HepG2 (cell line): ENCODE data around the gene AAMP. TPM values are rescaled to one million over a fixed set of nuclear protein-coding genes. Genes with fewer than 3 reads are reported as not detected.

Experiments
- AGO1 ChIP-seq: fragments of 200-400 bp; formaldehyde crosslinking; IDR thresholded peaks from 2 replicates; pipeline ENCODE4 v1.6.1; 2017; ENCODE audit warnings: mild to moderate bottlenecking, low read depth, low read length, moderate library complexity; ENCODE audit not compliant: poor library complexity, severe bottlenecking
- ARID2 ChIP-seq: sonication (generic); formaldehyde crosslinking; IDR thresholded peaks from 2 replicates; pipeline ENCODE4 v1.8.1; 2022; ENCODE audit warnings: mild to moderate bottlenecking, missing genetic modification reagents, borderline replicate concordance
- CBFB ChIP-seq: sonication (generic); formaldehyde crosslinking; IDR thresholded peaks from 2 replicates; pipeline ENCODE4 v1.4.0; 2020; ENCODE audit warnings: missing genetic modification reagents
- HNRNPK ChIP-seq: fragments of 200-400 bp; formaldehyde crosslinking; IDR thresholded peaks from 2 replicates; pipeline ENCODE4 v1.6.1; 2018; ENCODE audit warnings: low read length, low read depth, moderate library complexity, mild to moderate bottlenecking; ENCODE audit not compliant: poor library complexity, severe bottlenecking
- HNRNPL ChIP-seq: fragments of 200-400 bp; formaldehyde crosslinking; IDR thresholded peaks from 2 replicates; pipeline ENCODE4 v1.6.1; 2017; ENCODE audit warnings: mild to moderate bottlenecking, low read depth, low read length
- ISL2 ChIP-seq: sonication (generic); formaldehyde crosslinking; IDR thresholded peaks from 2 replicates; pipeline ENCODE4 v1.5.0; 2020; ENCODE audit warnings: missing genetic modification reagents
- MED1 ChIP-seq: sonication (generic); formaldehyde crosslinking; IDR thresholded peaks from 2 replicates; pipeline ENCODE4 v1.4.0; 2020; ENCODE audit warnings: missing genetic modification reagents
- NBN ChIP-seq: fragments of 450-650 bp; conservative IDR thresholded peaks from 2 replicates; pipeline ENCODE4 v1.6.1; 2017
- RERE ChIP-seq: IDR thresholded peaks from 2 replicates; pipeline ENCODE4 v1.6.1; 2016; ENCODE audit warnings: low read depth, missing genetic modification reagents, missing compliant biosample characterization
- RXRB ChIP-seq: IDR thresholded peaks from 2 replicates; pipeline ENCODE4 v1.6.1; 2016; ENCODE audit warnings: borderline replicate concordance, missing genetic modification reagents, missing compliant biosample characterization
- SMAD1 ChIP-seq: sonication (generic); formaldehyde crosslinking; IDR thresholded peaks from 2 replicates; pipeline ENCODE4 v1.4.0; 2020; ENCODE audit warnings: missing genetic modification reagents, low read depth, mild to moderate bottlenecking, borderline replicate concordance
- SOX5 ChIP-seq: IDR thresholded peaks from 2 replicates; pipeline ENCODE4 v1.6.1; 2016; ENCODE audit warnings: borderline replicate concordance
- SP140L ChIP-seq: sonication (generic); formaldehyde crosslinking; IDR thresholded peaks from 2 replicates; pipeline ENCODE4 v1.4.0; 2020; ENCODE audit warnings: missing genetic modification reagents, borderline replicate concordance
- TP53 ChIP-seq: sonication (generic); formaldehyde crosslinking; conservative IDR thresholded peaks from 2 replicates; pipeline ENCODE4 v1.4.0; 2020; ENCODE audit warnings: missing genetic modification reagents
- ZBTB7A ChIP-seq: sonication (generic); formaldehyde crosslinking; IDR thresholded peaks from 2 replicates; pipeline ENCODE4 v1.8.0; 2022; ENCODE audit warnings: mild to moderate bottlenecking, missing genetic modification reagents
- ZIK1 ChIP-seq: sonication (generic); formaldehyde crosslinking; IDR thresholded peaks from 2 replicates; pipeline ENCODE4 v1.5.0; 2020; ENCODE audit warnings: mild to moderate bottlenecking, low read depth, missing genetic modification reagents, borderline replicate concordance
- ZNF121 ChIP-seq: sonication (generic); formaldehyde crosslinking; IDR thresholded peaks from 2 replicates; pipeline ENCODE4 v1.5.0; 2020; ENCODE audit warnings: mild to moderate bottlenecking, missing genetic modification reagents
- ZNF333 ChIP-seq: sonication (generic); formaldehyde crosslinking; IDR thresholded peaks from 2 replicates; pipeline ENCODE4 v1.4.0; 2020; ENCODE audit warnings: mild to moderate bottlenecking, missing genetic modification reagents, borderline replicate concordance
- ZNF354B ChIP-seq: sonication (generic); formaldehyde crosslinking; IDR thresholded peaks from 2 replicates; pipeline ENCODE4 v1.8.0; 2022; ENCODE audit warnings: mild to moderate bottlenecking, missing genetic modification reagents
- ZNF710 ChIP-seq: sonication (generic); formaldehyde crosslinking; IDR thresholded peaks from 2 replicates; pipeline ENCODE4 v1.5.0; 2020; ENCODE audit warnings: mild to moderate bottlenecking, missing genetic modification reagents, borderline replicate concordance
- ZNF749 ChIP-seq: sonication (generic); formaldehyde crosslinking; IDR thresholded peaks from 2 replicates; pipeline ENCODE4 v1.8.0; 2022; ENCODE audit warnings: mild to moderate bottlenecking, missing genetic modification reagents, moderate library complexity, borderline replicate concordance
- ZNF773 ChIP-seq: sonication (generic); formaldehyde crosslinking; IDR thresholded peaks from 2 replicates; pipeline ENCODE4 v1.4.0; 2020; ENCODE audit warnings: missing genetic modification reagents, borderline replicate concordance
- ZNF792 ChIP-seq: IDR thresholded peaks from 2 replicates; pipeline ENCODE4 v1.6.1; 2016
- ZNF839 ChIP-seq: sonication (generic); formaldehyde crosslinking; IDR thresholded peaks from 2 replicates; pipeline ENCODE4 v1.4.0; 2020; ENCODE audit warnings: missing genetic modification reagents, mild to moderate bottlenecking, borderline replicate concordance
- polyA plus RNA-seq, 8 experiments: library from polyadenylated mRNA; depleted of rRNA in 3 of 8; stranded (reverse) in 7 of 8; unstranded in 1 of 8; fragments of >200 nt; fragmentation: Illumina TruSeq in 4 of 8; extraction: Trizol in 4 of 8; gene quantifications; 2 replicates each; pipeline versions ENCODE4 v1.2.1 to v1.2.3, GENCODE V29; 2011 to 2016; ENCODE audit warnings: low read depth in 4 of 8, missing spikeins in 1 of 8, mixed read lengths in 1 of 8; ENCODE audit not compliant: insufficient read depth in 1 of 8
- total RNA-seq, 5 experiments: library from RNA; depleted of rRNA; stranded (reverse); fragments of >200 nt; fragmentation: Illumina TruSeq; extraction: Trizol; gene quantifications; 2 replicates each; pipeline ENCODE4 v1.2.3, GENCODE V29; 2016; ENCODE audit warnings: low read depth in 1 of 5

The AAMP gene
- total and polyA plus RNA-seq, 2 of the 13 experiments (the other 11 are each of a cell fraction or from before 2014, with no cell fraction given) = 110 to 186 TPM

- TF ChIP-seq ARID2 (CRISPR knock-in tag) (no peak), RERE (CRISPR knock-in tag) (no peak; the same call in 1 of the 2 replicates), SOX5 (CRISPR knock-in tag) (peak; percentile 48; the same call in 1 of the 2 replicates), SP140L (CRISPR knock-in tag) (0 out of 2 replicates have a peak, but pooled peaks have one; percentile 84), ZBTB7A (CRISPR knock-in tag) (no peak; the same call in 1 of the 2 replicates), ZNF333 (CRISPR knock-in tag) (0 out of 2 replicates have a peak, but pooled peaks have one; percentile 66), NBN (no peak), ZIK1 (CRISPR knock-in tag) (no peak), ZNF749 (CRISPR knock-in tag) (no peak), CBFB (no peak), HNRNPL (no peak), ZNF121 (CRISPR knock-in tag) (no peak), MED1 (CRISPR knock-in tag) (peak; percentile 84), ZNF773 (CRISPR knock-in tag) (no peak), SMAD1 (CRISPR knock-in tag) (no peak), TP53 (CRISPR knock-in tag) (no peak), ZNF839 (peak; percentile 51; the same call in 1 of the 2 replicates), ZNF354B (CRISPR knock-in tag) (no peak), ISL2 (CRISPR knock-in tag) (peak; percentile 39; the same call in 1 of the 2 replicates), ZNF710 (peak; percentile 49; the same call in 1 of the 2 replicates), RXRB (CRISPR knock-in tag) (peak; percentile 41; the same call in 1 of the 2 replicates), ZNF792 (peak; percentile 85), AGO1 (no peak), HNRNPK (peak; percentile 90)
These were observed 53.1 kb downstream of the AAMP start, which contains the start of gene ARPC2 (continued) for GRCh38 chr2:218216674-218217359.
